ENCODE data around the gene FGR.

DNA sequence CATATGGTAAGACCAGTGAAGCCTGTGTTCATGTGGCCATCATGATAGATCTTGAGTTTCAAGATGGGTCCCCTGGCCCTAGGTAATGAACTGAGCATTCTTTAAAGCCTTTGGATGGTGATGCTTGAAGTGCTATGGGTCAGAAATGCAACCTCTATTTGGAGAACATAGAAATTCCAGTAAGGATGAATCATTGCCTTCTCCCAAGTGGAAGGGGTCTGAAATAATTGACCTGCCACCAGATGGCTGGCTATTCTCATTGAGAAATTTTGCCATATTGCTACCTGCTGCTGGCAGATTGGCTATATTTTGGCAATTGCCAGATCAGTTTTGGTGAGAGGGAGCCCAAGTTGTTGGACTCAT is 37.7 kb upstream of the FGR start:
- TF ChIP-seq, protein P1, sequence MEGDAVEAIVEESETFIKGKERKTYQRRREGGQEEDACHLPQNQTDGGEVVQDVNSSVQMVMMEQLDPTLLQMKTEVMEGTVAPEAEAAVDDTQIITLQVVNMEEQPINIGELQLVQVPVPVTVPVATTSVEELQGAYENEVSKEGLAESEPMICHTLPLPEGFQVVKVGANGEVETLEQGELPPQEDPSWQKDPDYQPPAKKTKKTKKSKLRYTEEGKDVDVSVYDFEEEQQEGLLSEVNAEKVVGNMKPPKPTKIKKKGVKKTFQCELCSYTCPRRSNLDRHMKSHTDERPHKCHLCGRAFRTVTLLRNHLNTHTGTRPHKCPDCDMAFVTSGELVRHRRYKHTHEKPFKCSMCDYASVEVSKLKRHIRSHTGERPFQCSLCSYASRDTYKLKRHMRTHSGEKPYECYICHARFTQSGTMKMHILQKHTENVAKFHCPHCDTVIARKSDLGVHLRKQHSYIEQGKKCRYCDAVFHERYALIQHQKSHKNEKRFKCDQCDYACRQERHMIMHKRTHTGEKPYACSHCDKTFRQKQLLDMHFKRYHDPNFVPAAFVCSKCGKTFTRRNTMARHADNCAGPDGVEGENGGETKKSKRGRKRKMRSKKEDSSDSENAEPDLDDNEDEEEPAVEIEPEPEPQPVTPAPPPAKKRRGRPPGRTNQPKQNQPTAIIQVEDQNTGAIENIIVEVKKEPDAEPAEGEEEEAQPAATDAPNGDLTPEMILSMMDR (IDR thresholded peaks at IDR 0.05), result no peak
- TF ChIP-seq, protein P2, sequence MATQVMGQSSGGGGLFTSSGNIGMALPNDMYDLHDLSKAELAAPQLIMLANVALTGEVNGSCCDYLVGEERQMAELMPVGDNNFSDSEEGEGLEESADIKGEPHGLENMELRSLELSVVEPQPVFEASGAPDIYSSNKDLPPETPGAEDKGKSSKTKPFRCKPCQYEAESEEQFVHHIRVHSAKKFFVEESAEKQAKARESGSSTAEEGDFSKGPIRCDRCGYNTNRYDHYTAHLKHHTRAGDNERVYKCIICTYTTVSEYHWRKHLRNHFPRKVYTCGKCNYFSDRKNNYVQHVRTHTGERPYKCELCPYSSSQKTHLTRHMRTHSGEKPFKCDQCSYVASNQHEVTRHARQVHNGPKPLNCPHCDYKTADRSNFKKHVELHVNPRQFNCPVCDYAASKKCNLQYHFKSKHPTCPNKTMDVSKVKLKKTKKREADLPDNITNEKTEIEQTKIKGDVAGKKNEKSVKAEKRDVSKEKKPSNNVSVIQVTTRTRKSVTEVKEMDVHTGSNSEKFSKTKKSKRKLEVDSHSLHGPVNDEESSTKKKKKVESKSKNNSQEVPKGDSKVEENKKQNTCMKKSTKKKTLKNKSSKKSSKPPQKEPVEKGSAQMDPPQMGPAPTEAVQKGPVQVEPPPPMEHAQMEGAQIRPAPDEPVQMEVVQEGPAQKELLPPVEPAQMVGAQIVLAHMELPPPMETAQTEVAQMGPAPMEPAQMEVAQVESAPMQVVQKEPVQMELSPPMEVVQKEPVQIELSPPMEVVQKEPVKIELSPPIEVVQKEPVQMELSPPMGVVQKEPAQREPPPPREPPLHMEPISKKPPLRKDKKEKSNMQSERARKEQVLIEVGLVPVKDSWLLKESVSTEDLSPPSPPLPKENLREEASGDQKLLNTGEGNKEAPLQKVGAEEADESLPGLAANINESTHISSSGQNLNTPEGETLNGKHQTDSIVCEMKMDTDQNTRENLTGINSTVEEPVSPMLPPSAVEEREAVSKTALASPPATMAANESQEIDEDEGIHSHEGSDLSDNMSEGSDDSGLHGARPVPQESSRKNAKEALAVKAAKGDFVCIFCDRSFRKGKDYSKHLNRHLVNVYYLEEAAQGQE (IDR thresholded peaks at IDR 0.05; ENCODE audit: low read depth, low read length), result no peak
- no peak for TF ChIP-seq EP300 (IDR thresholded peaks at IDR 0.05; ENCODE audit: borderline replicate concordance in 1 of 2, low read depth in 1 of 2, low read length in 1 of 2)
- TF ChIP-seq, protein P3, sequence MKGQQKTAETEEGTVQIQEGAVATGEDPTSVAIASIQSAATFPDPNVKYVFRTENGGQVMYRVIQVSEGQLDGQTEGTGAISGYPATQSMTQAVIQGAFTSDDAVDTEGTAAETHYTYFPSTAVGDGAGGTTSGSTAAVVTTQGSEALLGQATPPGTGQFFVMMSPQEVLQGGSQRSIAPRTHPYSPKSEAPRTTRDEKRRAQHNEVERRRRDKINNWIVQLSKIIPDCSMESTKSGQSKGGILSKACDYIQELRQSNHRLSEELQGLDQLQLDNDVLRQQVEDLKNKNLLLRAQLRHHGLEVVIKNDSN (IDR thresholded peaks at IDR 0.05; ENCODE audit: borderline replicate concordance, low read depth), result no peak
